HG03039 (cell line): ENCODE measurements around the gene TMEM185A.
"Not testable (repeated sequence)": the region's sequence is repeated elsewhere in the genome, so short reads cannot be mapped to it uniquely, and the experiment has no call there.

Source experiments
- ATAC-seq: cut with Tn5 transposase; IDR thresholded peaks from one replicate; pipeline ENCODE4 v1.9.1; 2021; ENCODE audit warnings: mild to moderate bottlenecking, moderate library complexity; ENCODE audit not compliant: unreplicated experiment

Gene TMEM185A

DNA sequence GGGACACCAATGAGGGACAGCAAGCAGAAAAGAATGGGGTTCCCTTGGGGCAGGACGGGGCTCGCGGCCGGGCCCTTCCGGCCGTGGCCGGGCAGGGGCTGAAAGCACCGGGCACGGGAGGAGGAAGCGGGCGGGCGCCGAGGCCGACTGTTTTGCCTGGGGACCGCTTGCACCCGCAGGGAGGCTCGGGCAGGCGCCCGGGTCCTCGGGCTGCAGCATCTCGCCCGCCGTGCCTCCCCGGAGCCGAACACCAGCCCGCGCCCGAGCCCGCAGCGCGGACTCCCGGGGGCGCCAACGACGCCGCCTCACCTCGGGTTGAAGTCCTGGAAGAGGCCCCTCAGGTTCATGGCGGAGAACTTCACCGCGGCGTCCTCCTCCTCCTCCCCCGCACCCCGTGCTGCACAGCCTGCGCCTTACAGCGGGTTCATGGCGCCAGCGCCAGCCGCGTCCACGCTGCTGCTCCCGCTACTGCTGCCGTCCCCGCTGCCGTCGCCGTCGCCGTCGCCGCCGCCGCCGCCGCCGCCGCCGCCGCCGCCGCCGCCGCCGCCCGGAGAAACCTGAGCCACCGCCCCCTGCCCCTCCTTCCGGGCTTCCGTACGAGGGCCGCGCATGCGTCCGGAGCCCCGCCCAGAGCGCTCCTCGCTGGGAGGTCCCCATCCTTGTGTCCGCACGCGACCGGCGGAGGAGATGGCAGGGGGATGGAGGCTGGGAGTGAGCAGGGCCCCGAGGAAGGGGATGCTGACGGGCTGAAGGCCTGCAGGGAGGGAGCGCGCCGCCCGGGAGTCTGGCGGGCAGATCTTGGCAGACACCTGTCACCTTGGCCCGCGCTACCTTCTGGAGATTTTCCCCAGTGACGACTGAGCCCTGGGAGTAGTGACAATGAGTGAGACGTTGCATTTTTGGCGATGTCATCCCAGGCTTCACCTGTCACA, at the start of gene TMEM185A:
TMEM185A (minus strand) TSS at position 559 of the 932 bp plus-strand sequence; CDS start at position 347, 212 bp downstream.
- peak; percentile 86 for ATAC-seq

DNA sequence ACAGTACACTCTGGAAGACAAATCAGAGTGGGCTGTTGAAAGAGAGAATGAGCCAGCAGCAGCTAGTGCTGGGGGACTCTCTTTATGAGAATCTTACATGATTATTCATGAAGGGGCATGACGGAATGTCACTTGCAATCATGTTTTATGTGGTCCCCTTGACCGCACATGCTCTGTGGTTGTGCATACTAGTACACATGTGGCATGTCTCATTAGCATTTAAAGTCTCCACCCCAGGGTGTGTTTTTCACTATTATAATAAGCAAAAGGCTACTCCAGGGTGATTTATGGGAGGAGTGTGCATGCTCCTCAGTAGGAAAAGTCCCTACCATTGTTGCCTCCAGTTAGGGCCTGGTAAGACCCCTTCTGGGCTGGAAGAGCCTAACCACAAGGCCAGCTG, 49.6 kb upstream of the TMEM185A start:
- no peak for ATAC-seq

DNA sequence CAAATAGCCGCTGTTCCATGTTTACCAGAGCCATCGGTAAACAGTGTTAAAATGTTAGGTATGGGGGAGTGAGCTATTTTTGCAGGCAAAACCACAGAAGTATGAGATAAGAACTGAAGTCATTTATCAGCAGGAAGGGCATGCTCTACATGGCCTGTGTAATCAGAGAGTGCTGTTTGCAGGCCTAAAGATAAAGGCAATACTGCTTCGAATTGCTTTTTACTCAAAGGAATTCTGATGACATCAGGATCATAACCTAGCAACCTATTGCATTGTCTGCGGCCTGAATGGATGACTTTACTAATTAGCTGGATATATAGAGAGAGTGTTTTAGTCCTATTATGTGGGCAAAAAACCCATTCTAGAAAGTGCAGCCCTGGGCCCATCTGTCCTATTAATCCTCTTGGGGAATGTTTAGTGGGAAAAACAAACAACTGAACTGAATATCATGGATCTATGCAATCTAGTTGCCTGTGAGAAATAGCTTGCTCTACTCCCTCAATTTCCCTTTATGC, 47.6 kb upstream of the TMEM185A start:
- not testable (repeated sequence) for ATAC-seq

DNA sequence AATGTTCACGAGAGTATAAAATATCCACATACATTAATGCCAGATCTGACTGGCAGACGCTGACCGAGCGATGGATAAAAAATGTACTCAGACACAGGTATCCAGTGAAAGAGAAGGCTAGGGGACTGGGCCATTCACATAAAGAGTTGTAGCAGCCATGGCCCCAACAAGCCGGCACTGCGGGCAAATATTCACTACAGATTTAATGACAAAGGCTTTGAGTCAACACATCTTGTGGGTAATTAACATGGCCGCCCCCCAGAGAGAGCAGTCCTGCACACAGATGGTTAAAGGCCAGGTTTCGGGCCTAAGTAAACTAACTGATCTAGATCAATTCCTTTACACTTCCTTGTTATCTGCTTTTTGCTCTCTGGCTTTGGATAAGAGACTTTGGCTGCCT, 44.0 kb upstream of the TMEM185A start:
- ATAC-seq = not testable (repeated sequence)

DNA sequence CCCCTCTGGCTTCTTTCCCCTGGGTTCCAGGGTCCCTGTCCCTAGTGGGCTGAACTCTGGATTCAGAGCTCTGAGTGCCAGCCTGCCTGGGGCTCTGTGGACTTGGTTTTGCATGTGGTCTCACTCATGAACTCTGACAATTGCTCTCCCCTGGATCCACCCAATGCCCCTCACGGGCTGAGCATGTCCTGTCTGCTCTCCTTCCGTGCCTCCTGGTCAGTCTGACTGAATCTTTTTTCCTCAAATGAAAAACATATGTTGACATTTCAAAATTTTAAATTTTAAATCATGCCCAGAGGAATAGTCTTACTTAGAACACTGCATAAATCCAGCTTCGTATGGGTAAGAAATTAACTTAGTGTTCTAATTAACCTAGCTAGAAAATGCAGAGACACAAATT, 43.5 kb upstream of the TMEM185A start:
- not testable (repeated sequence) for ATAC-seq

DNA sequence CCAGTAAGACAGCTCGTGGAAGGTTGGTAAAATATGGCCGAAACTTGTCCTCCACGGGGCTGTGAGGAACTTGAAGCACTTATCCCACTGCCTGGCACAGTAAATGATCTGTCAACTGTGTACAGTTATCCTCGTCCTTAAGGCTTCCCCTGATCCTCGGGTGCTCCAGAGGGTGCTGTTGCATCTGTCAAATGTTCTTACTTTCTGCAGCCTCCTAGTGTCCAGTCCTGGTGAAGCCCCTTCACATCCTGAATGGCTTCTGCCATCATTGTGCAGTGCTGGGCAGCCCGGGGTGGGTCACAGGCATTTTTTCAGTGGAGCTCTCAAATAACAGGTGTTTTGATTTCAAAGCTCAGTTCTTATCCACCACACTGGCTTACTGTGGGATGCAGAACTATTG, 29.0 kb upstream of the TMEM185A start:
- ATAC-seq = not testable (repeated sequence)

DNA sequence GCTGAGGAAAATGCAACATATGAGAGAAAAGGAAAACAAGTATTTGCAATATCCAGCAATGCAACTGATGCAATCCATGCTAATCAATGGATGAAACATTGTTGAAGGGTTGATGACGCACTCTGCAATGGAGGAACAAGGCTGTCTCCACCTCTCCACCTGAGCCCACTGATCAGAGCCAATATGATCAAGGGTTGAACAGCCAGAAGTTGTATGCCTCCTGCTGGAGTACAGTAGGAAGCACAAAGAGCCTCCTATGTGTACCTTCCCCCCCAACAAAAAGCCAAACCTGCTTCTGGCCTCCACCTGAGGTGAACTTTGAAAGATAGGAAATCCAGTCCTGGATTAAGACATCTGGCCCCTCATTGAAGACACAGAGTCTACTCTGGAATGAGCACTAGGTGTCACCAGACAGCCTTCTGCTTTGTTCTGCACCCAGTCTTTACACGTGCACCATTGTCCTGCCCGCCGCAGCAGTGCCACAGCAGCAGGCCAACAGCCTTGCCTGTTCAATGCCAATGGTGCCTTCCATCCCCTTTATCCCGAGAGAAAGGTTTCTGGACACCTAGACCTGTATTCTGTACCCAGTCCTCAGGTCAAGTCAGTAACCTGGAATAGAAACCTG, 24.8 kb upstream of the TMEM185A start:
- ATAC-seq = not testable (repeated sequence)

DNA sequence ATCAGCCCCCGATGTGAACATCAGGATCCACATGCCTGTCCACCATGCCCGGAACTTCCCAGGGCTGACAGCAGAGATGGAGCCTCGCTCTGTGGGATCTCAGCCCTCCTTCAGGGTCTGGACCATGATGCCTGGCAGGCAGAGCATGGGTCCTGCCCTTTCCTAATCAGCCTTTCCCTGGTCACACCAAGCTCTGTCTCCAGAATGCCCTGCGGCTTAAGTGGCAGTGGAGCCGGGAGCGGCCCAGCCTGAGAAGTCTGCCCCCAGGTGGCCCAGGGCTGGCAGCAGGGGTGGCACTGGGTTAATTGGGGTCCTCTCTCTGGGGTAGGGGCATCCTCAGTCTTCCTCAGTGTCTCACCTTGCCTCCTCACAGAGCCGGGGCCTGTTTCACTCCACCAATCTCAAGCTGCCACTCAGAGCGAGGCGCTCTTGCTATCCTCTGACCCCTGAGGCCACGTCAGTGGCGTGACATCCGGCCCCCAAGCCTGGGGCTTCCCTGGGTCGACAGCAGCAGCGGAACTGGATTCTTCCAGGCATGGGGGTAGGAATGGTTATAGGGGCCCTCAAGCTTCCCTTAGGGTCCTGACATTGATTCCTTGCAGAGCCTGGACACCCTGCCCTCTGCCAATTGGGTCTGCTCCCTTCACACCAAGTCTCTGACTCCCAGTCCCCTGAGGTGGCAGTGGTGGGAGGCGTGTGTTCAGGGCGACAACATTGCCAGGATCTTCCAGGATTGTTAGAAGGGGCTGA, 20.8 kb upstream of the TMEM185A start:
- ATAC-seq = no peak

DNA sequence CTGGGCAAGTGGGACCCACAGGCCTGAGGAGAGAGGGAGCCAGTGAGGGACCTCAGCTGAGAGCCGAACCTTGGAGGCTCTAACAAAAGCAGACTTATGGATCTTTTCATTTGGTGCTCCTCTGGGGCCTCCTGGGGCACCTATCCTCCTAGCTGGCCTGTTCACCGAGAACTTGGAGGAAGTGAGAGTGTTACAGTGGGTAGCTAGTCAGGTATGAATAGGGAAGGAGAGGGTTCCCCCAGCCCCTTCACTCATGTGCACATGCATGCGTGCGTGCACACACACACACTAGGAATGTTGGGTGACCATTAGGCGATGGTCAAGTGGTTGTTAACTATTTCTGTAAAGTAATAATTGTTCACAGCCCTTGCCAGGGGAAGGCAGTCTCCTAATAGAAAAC, 18.6 kb upstream of the TMEM185A start:
- ATAC-seq = no peak

DNA sequence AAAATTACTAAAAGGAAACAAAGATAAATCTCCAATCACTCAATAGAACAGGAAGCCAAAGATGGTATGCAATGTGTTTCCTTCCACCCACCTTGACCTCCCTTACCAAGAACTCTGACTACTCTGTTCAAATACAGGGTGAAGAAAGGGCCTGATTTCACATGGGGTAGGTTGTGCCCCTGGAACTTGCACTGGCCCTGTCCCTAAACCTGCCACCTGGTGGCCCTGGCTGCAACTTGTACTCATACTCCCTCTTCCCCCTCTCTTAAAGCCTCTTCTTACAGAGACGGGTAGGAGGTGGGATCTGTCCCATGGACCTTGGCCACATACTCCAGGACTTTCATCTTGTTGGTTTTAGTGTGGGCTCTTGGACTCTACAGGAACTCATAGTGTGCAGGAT, 17.3 kb upstream of the TMEM185A start:
- no peak for ATAC-seq

DNA sequence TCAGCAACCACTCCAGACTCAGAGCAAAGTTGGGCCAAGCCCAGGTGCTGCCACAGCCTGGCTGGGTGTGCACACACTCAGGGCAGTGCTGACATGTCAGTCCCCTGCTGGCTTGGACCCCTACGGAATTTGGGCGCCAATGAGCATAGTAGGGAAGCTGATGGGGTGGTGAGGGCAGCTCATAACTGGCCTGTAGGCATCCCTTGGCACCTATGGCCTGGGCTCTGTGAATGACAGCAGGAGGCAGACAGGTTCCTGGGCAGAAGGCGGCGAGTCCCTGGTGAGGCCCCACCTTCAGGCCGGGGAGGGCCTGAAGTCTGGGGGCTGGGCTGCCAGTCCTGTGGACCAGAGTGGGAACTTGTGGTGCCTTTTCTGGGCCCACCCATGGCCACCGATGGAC, 15.9 kb upstream of the TMEM185A start:
- ATAC-seq = no peak

DNA sequence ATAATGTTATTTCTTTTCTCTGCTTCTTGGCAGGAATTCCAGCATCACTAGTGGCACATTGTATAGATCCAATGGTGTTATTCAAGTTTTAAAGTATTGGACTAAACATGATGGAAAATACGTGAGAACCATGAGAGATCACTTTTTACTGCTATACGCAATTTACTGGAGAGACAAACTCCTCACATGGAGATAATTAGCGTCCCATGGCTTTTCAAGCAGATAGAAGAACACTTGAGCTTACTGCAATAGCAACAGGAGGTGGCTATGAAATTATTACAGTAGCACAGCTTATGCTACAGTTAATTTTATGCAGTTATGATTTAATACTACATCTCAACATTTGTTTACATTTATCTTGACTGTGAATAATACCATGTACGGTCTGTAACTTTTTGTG, 11.9 kb upstream of the TMEM185A start:
- ATAC-seq = no peak

DNA sequence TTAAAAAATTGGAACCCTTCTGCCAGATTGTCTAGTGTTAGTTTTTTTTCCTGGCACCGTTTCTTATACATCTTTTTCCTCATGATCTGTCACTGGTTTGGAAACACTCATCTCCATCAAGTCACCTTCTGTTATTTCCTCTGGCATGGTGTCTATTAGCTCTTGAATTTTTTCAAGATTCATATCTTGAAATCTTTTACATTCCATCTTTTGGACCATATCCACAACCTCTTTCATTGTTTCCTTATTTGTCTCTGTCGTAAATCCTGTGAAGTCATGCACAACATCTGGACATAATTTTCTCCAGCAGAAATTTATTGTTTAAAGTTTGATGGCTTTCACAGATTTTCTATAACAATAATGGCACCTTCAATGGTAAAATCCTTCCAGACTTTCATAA, 10.2 kb upstream of the TMEM185A start:
- no peak for ATAC-seq

DNA sequence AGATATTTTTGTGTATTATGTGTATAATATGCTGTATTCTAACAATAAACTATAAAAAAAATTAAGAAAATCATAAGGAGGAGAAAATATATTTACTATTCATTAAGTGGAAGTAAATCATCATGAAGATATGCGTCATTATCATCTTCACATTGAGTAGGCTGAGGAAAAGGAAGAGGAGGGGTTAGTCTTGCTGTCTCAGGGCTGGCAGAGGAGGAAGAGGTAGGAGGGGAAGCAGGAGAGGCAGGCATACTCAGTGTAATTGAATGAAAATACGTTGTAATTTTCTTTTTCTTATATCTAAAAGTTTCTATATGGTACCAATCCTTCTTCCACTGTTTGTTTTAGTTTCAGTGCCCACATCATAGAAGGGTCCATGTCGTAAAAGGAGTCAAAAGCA, 9.8 kb upstream of the TMEM185A start:
- ATAC-seq = no peak

DNA sequence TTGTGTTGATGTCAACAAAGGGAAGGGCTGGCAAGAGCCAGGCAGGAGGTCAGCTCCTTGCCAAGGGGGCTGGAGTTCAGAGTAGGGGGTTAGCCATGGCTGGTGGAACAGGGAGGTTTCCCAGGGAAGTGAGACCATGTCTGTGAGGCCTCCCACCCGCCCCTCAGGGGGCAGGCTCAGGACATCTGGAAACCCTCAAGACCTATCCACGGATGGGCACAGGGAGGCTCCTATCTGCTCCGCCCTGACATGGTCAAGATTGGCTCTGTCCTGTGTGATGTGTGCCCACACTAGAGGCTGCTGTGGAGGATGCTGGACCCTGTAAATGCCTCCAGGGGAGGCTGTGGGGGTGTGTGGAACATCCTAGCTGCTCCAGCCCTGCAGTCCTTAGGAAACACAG, 8.0 kb upstream of the TMEM185A start:
- no peak for ATAC-seq

DNA sequence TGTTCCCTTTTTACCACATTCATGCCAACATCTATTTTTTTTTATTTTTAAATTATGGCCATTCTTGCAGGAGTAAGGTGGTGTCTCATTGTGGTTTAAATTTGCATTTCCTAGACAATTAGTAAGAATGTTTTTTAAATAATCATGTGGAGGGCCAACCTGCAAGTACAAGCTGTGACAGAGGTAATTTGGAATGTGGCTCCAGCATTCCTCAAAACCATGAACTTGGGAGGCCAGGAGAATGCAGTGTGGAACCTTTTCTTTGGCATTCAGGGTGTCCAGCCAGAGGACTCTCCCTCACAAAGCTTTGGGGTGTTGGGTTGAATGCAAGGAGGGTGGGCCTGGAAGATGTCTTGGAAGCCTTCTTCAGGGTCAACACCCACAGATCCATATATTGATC, 7.3 kb upstream of the TMEM185A start:
- no peak for ATAC-seq

DNA sequence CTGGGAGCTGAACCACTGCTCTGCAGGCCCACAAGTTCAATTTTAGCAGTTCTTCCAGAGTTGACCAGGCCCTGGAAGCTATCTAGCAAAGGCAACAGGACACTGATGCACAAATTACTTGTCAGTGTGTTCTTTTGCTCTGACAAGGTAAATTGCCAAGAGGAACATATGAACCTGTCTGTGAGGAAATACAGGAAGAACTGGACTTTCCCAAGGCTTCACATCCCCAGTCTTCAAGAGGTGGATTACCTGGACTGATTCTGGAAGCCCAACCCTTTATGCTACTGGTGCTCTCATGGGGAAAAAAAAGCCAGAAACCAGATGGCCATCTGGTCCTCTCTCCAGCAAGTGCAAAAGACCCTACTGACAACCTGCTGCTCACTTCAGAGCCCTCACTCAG, 1.9 kb upstream of the TMEM185A start:
- no peak for ATAC-seq

DNA sequence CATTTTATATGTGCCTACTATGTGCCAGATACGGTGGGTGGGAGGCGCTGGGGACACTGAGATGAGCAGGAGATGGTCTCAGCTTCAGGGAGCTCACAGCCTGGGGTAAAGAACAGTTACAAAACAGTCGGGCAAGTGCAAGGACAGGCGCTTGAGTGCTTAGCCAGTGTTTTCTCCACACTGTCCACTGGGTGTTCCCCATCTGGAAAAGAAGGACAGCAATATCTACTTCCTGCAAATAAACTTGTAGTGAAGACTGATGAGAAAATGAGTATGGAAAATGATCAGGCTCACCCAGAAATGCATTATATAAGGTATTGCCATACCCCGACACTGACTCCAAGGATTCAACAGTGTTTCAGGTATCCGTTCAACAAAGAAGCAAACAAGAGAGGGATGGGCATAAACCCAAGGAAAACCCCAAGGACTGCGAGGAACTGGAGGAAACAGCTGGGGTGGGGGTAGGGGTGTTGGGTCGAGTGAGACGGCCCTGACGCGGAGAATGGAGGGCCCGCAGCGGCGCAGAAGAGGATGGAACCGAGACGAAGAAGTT, 835 bp downstream of the TMEM185A start:
- no peak for ATAC-seq

DNA sequence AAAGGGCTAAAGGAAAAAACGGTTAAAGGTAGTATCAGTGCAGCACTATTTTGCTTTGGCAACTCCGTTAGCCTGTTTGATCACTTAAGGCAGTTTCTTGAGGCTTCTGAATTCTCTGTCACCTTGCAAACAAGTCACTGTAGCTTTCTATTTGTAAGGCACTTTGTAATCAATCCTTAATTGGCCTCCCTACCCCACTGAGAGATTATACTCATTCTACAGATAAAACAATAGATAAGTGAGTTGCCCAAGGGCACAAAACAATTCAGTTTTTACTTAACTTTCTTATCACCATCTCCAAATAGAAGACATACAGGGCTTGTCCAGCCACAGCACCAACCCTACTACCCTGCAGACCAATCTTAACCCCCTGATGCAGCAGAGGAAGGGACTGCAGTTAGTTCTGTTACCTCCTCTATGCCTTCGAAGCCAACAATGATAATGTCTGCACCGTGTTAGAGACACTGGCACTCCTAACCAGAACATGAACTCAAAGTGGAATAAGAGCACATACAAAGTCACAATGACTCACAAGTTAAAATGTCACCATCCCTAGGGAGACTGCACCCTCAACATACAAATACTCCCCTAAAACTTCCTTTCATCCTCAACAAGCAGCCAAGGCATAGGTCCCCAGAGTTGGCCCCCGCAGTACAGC, 1.7 kb downstream of the TMEM185A start:
- ATAC-seq = no peak

DNA sequence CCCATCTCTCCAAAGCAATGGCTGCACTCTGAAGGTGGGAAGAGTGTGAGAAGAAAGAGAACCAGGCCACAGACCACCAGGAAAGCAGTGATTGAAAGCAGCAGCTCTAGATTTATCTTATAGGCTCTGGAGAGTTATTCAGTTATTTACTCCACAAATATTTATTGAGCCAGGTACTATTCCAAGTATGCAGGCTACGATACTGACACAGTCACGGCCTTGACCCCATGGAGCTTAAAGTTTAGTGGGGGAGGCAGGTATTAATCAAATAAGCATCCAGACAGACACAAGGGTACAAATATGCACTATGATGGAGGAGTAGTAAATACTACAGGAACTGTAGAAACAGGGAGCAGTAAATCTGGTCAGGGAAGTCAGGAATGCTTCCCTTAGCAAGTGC, 2.8 kb downstream of the TMEM185A start:
- ATAC-seq = no peak

DNA sequence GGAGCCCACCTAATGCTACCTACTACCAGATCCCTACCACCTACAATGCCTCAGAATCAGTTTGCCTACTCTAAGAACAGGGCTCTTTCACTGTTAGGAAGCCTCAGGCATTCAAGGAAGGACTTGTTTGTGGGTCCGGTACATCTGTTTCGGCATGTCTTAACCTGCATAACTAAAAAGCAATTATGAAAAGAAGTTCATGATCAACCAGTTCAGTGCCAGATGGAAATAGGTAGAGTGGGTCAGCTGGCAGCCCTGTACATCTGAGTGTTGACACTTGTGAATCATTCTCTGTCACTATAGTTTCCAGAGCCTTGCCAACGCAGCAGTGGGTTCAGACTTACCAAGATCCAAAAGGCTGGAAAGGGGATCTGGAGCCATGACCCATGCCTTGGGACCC, 3.3 kb downstream of the TMEM185A start:
- ATAC-seq = no peak
